Adrenal gland (tissue), 5 donors: ENCODE measurements around the gene PACSIN2.

Experiments
- CTCF ChIP-seq, 6 experiments: fragments of 450-650 bp in 4 of 6; fragments of 200-600 bp in 2 of 6; sonication (generic) in 1 of 6; IDR thresholded peaks; 1 replicate in 5 of 6; 2 replicates in 1 of 6; pipeline versions ENCODE4 v1.5.1 to v1.8.0; 2016 to 2021; ENCODE audit warnings: antibody characterized with exemption in 6 of 6, mild to moderate bottlenecking in 2 of 6, moderate library complexity in 1 of 6
- POLR2A ChIP-seq, 2 donors: fragments of 450-650 bp; IDR thresholded peaks; one replicate each; pipeline ENCODE4 v1.6.1; 2017; ENCODE audit warnings: antibody characterized with exemption in 2 of 2, mild to moderate bottlenecking in 2 of 2, moderate library complexity in 1 of 2
- donor health status: DM: no; HTN: no; CAD: no.

- TF ChIP-seq CTCF (IDR thresholded peaks at IDR 0.05) (no peak), POLR2A (IDR thresholded peaks at IDR 0.05) (no peak)
Measured at GRCh38 chr22:42873356-42873755, 141.6 kb downstream of the PACSIN2 start.
